Aorta (tissue), 5 donors: ENCODE results near the gene RPAIN. TPM values are rescaled to one million over a fixed set of nuclear protein-coding genes. Genes with fewer than 3 reads are reported as not detected.

Source experiments
- ATAC-seq: fragments of 200-7000 bp; cut with Tn5 transposase; one replicate; pipeline ENCODE4 v1.9.1; 2022; ENCODE audit warnings: moderate library complexity; ENCODE audit not compliant: low FRiP score
- DNase-seq, 2 donors: peaks; one replicate each; pipeline ENCODE4 v3.0.0-alpha.2; 2020
- H3K27ac ChIP-seq, 2 donors: one replicate each; pipeline ENCODE4 v1.5.1; 2013; ENCODE audit warnings: low read length in 2 of 2, mild to moderate bottlenecking in 2 of 2, moderate library complexity in 2 of 2, control low read depth in 1 of 2, inconsistent platforms in 1 of 2, low read depth in 1 of 2
- H3K27me3 ChIP-seq, 2 donors: one replicate each; pipeline ENCODE4 v1.6.1; 2013; ENCODE audit warnings: control low read depth in 1 of 2, low read length in 1 of 2, mild to moderate bottlenecking in 1 of 2, moderate library complexity in 1 of 2; ENCODE audit not compliant: insufficient read depth in 2 of 2, control insufficient read depth in 1 of 2
- H3K36me3 ChIP-seq, 2 donors: one replicate each; pipeline ENCODE4 v1.6.1; 2013; ENCODE audit warnings: control low read depth in 1 of 2, low read length in 1 of 2, mild to moderate bottlenecking in 1 of 2; ENCODE audit not compliant: insufficient read depth in 2 of 2, control insufficient read depth in 1 of 2
- H3K4me1 ChIP-seq, 2 donors: one replicate each; pipeline ENCODE4 v1.6.1; 2013; ENCODE audit warnings: low read length in 2 of 2, control low read depth in 1 of 2, mild to moderate bottlenecking in 1 of 2, moderate library complexity in 1 of 2; ENCODE audit not compliant: insufficient read depth in 2 of 2, control insufficient read depth in 1 of 2
- H3K4me3 ChIP-seq, 2 donors: one replicate each; pipeline ENCODE4 v1.5.1; 2013; ENCODE audit warnings: low read length in 2 of 2, control low read depth in 1 of 2, mild to moderate bottlenecking in 1 of 2
- H3K9me3 ChIP-seq: one replicate; pipeline ENCODE4 v1.6.1; 2013; ENCODE audit warnings: mild to moderate bottlenecking, low read length; ENCODE audit not compliant: control insufficient read depth
- WGBS, 2 donors: extraction: QIAGEN DNeasy Blood & Tissue Kit; methylation state at CpG; one replicate each; pipeline ENCODE4 v1.1.7; 2013; 5-methylcytosine and 5-hydroxymethylcytosine counted together
- intact Hi-C, 2 donors: fragments of 100-400 bp; cut with DNase I; formaldehyde crosslinking; loops; one replicate each; pipeline versions ENCODE4 v1.14.2 to v1.15.0; 2022
- long read RNA-seq, 2 donors: library from polyadenylated mRNA; unstranded; transcript quantifications; one replicate each; pipeline ENCODE4 v2.0.0, GENCODE V29; 2020 to 2021
- polyA plus RNA-seq, 2 donors: library from polyadenylated mRNA; stranded (reverse); fragments of 200-250 nt; gene quantifications; one replicate each; pipeline ENCODE4 v1.2.3, GENCODE V29; 2013
- total RNA-seq, 2 donors: library from RNA; stranded (reverse); fragmentation: NEBNext Ultra II Directional; extraction: Animal tissue kit (Norgen Biotek cat#: 25700); gene quantifications; one replicate each; pipeline ENCODE4 v1.2.1, GENCODE V29; 2021
- donor health status: healthy with polysubstance abuse.
- donor health status: Bipolar disorder and iron deficiency.
- donor health status: DM: no; HTN: no; CAD: no.
- donor health status: DM: no; HTN: no; CAD: no.
- donor health status: DM: yes; HTN: yes; CAD: no.

The RPAIN gene
- total RNA-seq, result 10 to 100 TPM; 29.2 to 32.5 TPM
- polyA plus RNA-seq, result 10 to 100 TPM; 44.1 to 59.6 TPM
- long read RNA-seq, donor 1, transcript RPAIN-203 (7 exons, 1,535 nt), result major isoform, 17 of 47 reads
- long read RNA-seq, donor 1, partial matches to known transcripts, result 1 of 47 reads
- long read RNA-seq, donor 1, other reads (novel, unspliced or antisense), result 8 of 47 reads
- long read RNA-seq, donor 2, partial matches to known transcripts, result 0 of 12 reads
- long read RNA-seq, donor 2, other reads (novel, unspliced or antisense), result 2 of 12 reads

- intact Hi-C loops, result loop anchor here in 1 of 2 donors (1.0 kb wide), 1 partner anchor 19 kb away; the partner anchor contains the start of gene C1QBP
- H3K27me3 ChIP-seq, result no peaks in the 10 kb centered on the region
- H3K4me1 ChIP-seq, result peaks cover 0 to 4% of the 10 kb centered on the region in 2 donors
- DNase-seq (peak; percentile 93 to 94), ATAC-seq (peak; percentile 94)
- peak within 1 kb of the TSS in 1 of 2 donors; percentile 46 for H3K27ac ChIP-seq
- H3K4me3 ChIP-seq, result peak within 1 kb of the TSS; percentile 36 to 83
- no peaks in the 10 kb centered on the region for H3K9me3 ChIP-seq
- WGBS, 2 donors, result 0% methylated on average over 41 of the region's 41 CpGs
- no peaks in the 10 kb centered on the region for H3K36me3 ChIP-seq
Measured at GRCh38 chr17:5419959-5420653, at the start of gene RPAIN. Gene RPAIN (plus strand): TSS chr17:5420182. CDS start chr17:5420211, 29 bp downstream.

- Histone ChIP-seq H3K36me3 (peaks cover 2 to 3% of the 10 kb centered on the region in 2 donors), H3K27ac (no peak overlapping the region), H3K4me3 (no peak overlapping the region), H3K9me3 (no peaks in the 10 kb centered on the region), H3K27me3 (no peaks in the 10 kb centered on the region), H3K4me1 (no peaks in the 10 kb centered on the region)
- DNase-seq (no peak), ATAC-seq (no peak)
- WGBS, 2 donors, result 92 to 96% methylated on average over 4 of the region's 4 CpGs
- intact Hi-C loops, result no loop called here
Measured at GRCh38 chr17:5370411-5370810, 49.6 kb upstream of the RPAIN start.

DNA sequence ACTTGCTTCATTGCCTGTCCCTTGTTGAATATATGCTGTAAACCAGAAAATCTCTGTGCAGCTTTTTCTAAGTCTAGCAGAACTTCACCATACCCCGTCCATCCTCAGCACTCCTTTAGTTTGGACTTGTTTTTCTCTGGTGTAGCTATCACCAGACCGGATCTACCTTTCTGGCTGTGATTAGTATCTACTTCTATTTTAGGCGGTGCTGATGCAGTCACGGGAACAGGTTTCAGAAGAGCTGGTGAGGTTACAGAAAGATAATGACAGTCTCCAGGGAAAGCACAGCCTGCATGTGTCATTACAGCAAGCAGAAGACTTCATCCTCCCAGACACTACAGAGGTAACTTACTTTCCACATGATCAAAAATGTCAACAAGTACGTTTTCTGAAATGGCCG lies 46.9 kb upstream of the RPAIN start:
- H3K36me3 ChIP-seq, result peaks cover 2 to 6% of the 10 kb centered on the region in 2 donors
- no peak overlapping the region for H3K4me3 ChIP-seq
- intact Hi-C loops, result no loop called here
- WGBS, 2 donors, result 67 to 73% methylated on average over 6 of the region's 6 CpGs
- H3K4me1 ChIP-seq, result no peaks in the 10 kb centered on the region
- ATAC-seq (no peak), DNase-seq (no peak)
- H3K9me3 ChIP-seq, result no peaks in the 10 kb centered on the region
- H3K27ac ChIP-seq, result no peak overlapping the region
- H3K27me3 ChIP-seq, result no peaks in the 10 kb centered on the region

DNA sequence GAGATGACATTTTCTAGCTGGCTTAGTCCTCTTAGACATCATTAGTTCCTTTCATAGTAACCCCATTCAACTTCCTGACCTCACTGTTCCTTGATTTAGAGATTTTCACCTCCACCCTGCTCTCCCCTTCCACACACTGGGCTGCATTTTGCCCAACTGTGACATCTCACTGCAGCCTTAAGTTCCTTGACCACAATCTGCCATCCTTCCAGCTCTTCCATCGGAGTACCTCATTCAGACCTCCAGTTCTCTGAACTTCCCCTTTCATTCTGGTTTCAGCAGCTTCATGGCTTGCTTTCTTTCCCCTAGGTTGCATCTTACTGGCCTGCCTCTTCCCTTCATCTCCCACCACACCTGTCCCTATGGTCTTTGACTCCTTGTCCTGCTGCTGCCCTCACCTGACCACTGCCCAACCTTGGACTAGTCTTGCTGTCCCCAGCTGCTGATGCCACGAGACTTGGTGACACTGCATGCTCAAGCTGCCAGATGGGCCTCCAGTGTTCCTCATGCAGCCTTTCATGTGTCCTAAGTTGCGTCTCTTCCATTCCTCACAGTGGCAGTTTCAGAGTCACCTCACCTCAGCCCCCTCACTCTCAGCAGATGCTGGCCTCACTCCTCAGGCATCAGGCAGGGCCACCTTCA lies 41.3 kb upstream of the RPAIN start:
- Histone ChIP-seq H3K27ac (no peak overlapping the region), H3K4me1 (no peaks in the 10 kb centered on the region), H3K36me3 (peaks cover 6 to 14% of the 10 kb centered on the region in 2 donors), H3K27me3 (no peaks in the 10 kb centered on the region), H3K4me3 (no peak overlapping the region), H3K9me3 (no peaks in the 10 kb centered on the region)
- DNase-seq (no peak), ATAC-seq (no peak)
- 87 to 91% methylated on average over 3 of the region's 3 CpGs for WGBS, 2 donors
- intact Hi-C loops, result loop anchor here in 1 of 2 donors (5.0 kb wide), 1 partner anchor 1064 kb away; the partner anchor contains the start of gene PIMREG

DNA sequence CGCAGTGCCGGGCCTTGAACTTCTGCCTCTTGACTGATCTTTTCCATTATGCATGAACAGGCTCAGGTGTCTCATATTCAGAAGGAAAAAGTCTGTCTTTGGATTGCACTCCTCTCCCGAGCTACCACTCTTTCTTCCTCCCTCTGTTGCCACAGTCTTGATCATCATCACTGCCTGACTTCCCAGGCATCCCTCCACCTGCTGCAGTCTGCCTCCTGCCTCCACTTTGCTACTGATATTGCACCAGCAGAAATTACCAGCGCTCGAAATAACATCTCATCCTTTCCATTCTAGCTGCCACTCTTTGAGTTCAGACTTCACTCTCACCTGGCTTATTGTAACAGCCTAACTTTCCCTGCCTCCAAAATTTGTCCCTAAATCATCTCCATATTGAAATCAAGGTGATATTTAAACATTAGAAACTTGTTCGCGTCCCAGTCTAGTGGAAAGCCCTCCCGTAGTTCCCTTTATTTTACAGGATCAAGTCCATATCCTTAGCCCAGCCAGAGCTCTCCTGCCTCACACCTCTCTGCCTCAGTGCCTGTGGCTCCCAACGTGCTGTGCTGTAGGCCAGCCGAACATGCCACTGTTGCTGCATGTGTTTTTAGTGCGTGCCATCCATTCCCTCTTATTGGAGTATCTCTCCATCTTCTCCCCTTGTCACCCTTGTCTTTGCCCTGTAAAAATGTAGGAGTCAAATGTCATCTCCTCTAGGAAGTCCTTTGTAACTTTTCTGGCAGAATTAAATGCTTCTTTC lies 40.5 kb upstream of the RPAIN start:
- ATAC-seq (no peak), DNase-seq (no peak)
- intact Hi-C loops, result loop anchor here in 1 of 2 donors (5.0 kb wide), 1 partner anchor 1063 kb away; the partner anchor contains the start of gene PIMREG
- Histone ChIP-seq H3K27me3 (no peaks in the 10 kb centered on the region), H3K27ac (no peak overlapping the region), H3K36me3 (peaks cover 6 to 13% of the 10 kb centered on the region in 2 donors), H3K4me1 (no peaks in the 10 kb centered on the region), H3K9me3 (no peaks in the 10 kb centered on the region), H3K4me3 (no peak overlapping the region)
- 86% methylated on average over 11 of the region's 11 CpGs for WGBS, 2 donors

DNA sequence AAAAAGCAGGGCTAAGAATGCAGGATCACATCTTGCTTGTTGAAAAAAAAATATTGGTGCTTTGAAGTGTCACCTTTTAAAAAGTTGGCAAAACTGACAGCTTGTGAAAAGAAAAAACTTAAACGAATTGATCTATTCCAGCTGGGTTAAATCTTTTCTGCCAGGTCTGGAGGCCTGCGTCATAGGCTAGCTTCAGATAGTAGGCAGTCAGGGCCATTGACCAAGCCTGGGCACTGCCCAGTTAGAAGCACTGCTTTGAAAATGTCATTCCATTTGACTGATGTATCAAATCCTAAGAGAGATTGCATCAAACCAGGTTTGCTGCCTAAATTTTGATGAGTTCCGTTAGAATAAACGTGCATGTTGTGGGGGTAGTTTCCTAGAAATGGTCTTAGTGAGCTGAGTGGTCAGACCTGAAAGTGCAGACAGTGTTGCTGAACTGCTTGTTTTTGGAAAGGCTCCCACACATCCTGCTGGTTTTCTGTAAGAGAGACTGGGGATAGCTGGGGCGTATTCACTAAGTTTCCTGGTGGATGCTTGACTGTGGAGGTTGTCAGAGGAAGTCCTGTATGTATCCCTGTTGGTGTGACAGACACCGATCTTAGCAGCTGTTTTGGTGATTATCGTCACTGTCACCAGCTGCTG lies 39.4 kb upstream of the RPAIN start:
- no peak overlapping the region for H3K4me3 ChIP-seq
- ATAC-seq (no peak), DNase-seq (no peak)
- no peaks in the 10 kb centered on the region for H3K9me3 ChIP-seq
- no peaks in the 10 kb centered on the region for H3K27me3 ChIP-seq
- no peak overlapping the region for H3K27ac ChIP-seq
- intact Hi-C loops, result no loop called here
- peaks cover 11 to 13% of the 10 kb centered on the region in 2 donors for H3K36me3 ChIP-seq
- H3K4me1 ChIP-seq, result no peaks in the 10 kb centered on the region
- WGBS, 2 donors, result 61 to 66% methylated on average over 7 of the region's 7 CpGs

DNA sequence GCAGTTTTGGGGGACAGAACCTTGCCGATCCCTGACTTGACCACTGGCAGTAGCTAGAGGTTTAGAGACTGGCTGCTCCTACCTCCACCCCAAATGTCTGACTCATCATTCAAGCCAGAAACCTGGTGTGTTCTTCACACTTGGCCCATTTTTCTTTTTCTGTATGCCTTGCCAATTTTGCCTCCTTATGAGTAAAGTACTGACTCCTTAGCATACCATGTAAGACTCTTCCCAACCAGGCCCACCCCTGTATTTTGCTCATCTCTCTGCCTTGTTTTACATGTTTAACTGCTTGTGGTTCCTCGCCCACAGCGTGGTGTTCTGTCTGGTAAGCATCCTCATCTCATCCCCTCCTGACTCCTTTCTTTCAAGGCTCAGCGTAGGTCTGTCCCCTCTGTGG lies 38.4 kb upstream of the RPAIN start:
- WGBS, 2 donors, result 93 to 95% methylated on average over 4 of the region's 4 CpGs
- Histone ChIP-seq H3K27me3 (no peaks in the 10 kb centered on the region), H3K36me3 (peaks cover 11 to 13% of the 10 kb centered on the region in 2 donors), H3K27ac (no peak overlapping the region), H3K9me3 (no peaks in the 10 kb centered on the region), H3K4me1 (no peaks in the 10 kb centered on the region), H3K4me3 (no peak overlapping the region)
- ATAC-seq (no peak), DNase-seq (no peak)
- intact Hi-C loops, result no loop called here

DNA sequence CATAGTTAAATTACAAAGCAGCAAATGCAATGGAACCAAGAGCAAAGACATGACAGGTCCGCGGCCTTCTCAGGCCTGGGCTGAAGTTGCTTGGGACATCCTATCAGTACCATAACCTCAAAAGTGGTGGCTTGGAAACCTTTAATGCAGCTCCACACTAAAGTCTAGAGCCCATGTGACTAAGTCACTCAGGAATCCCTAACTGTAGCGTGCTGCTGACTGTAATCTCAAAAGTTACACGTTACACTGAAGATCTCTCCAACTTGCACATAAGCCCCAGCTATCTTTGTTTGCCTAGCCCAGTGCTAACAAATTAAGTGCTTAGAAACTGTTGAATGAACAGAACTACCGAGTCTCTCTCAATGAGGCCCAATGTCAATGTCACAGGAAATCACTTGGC lies 28.3 kb upstream of the RPAIN start:
- intact Hi-C loops, result no loop called here
- Histone ChIP-seq H3K36me3 (peaks cover 6 to 9% of the 10 kb centered on the region in 2 donors), H3K4me1 (no peaks in the 10 kb centered on the region), H3K4me3 (no peak overlapping the region), H3K27ac (no peak overlapping the region), H3K27me3 (no peaks in the 10 kb centered on the region), H3K9me3 (no peaks in the 10 kb centered on the region)
- DNase-seq (no peak), ATAC-seq (no peak)
- 88 to 90% methylated on average over 5 of the region's 5 CpGs for WGBS, 2 donors
